OCI-LY1 (cell line): ENCODE results near the gene SVOPL.

Experiments
- H2AFZ ChIP-seq: fragments of 200-600 bp; sonication (generic), shearing (Covaris generic); 2 replicates; pipeline ENCODE4 v1.6.0; 2014; ENCODE audit warnings: antibody characterized with exemption, mild to moderate bottlenecking, low read length
- H3F3A ChIP-seq: fragments of 200-600 bp; sonication (generic), shearing (Covaris generic); 2 replicates; pipeline ENCODE4 v1.6.0; 2014; ENCODE audit warnings: mild to moderate bottlenecking, antibody characterized with exemption, low read length, moderate library complexity; ENCODE audit not compliant: insufficient read depth
- H3K27ac ChIP-seq: fragments of 200-600 bp; sonication (generic); 2 replicates; pipeline ENCODE4 v1.5.1; 2014; ENCODE audit warnings: low read length, mixed run types, mild to moderate bottlenecking, low read depth; ENCODE audit not compliant: poor library complexity, severe bottlenecking
- H3K27me3 ChIP-seq: fragments of 200-600 bp; sonication (generic); 2 replicates; pipeline ENCODE4 v1.6.0; 2014; ENCODE audit warnings: antibody characterized with exemption, mild to moderate bottlenecking, low read length, moderate library complexity; ENCODE audit not compliant: insufficient read depth
- H3K36me3 ChIP-seq: fragments of 200-600 bp; sonication (generic); 2 replicates; pipeline ENCODE4 v1.6.1; 2014; ENCODE audit warnings: mild to moderate bottlenecking, antibody characterized with exemption, low read length, moderate library complexity, mixed read lengths; ENCODE audit not compliant: insufficient read depth
- H3K4me1 ChIP-seq: fragments of 200-600 bp; sonication (generic); 2 replicates; pipeline ENCODE4 v1.5.1; 2014; ENCODE audit warnings: mild to moderate bottlenecking, low read length, moderate library complexity; ENCODE audit not compliant: insufficient read depth, severe bottlenecking
- H3K4me2 ChIP-seq: fragments of 200-600 bp; sonication (generic), shearing (Covaris generic); 2 replicates; pipeline ENCODE4 v1.6.1; 2014; ENCODE audit warnings: low read length
- H3K4me3 ChIP-seq: fragments of 200-600 bp; sonication (generic); 2 replicates; pipeline ENCODE4 v1.5.1; 2014; ENCODE audit warnings: low read length, low read depth, mild to moderate bottlenecking, mixed read lengths; ENCODE audit not compliant: poor library complexity, severe bottlenecking
- H3K79me2 ChIP-seq: fragments of 200-600 bp; shearing (Covaris generic); 2 replicates; pipeline ENCODE4 v1.6.1; 2016; ENCODE audit warnings: mixed run types, low read length, mixed read lengths; ENCODE audit not compliant: insufficient read depth
- H3K9ac ChIP-seq: fragments of 200-600 bp; sonication (generic), shearing (Covaris generic); 2 replicates; pipeline ENCODE4 v1.6.1; 2014; ENCODE audit warnings: mild to moderate bottlenecking, low read length, mixed read lengths
- H3K9me2 ChIP-seq: fragments of 200-600 bp; sonication (generic), shearing (Covaris generic); 2 replicates; pipeline ENCODE4 v1.6.1; 2014; ENCODE audit warnings: low read depth, mild to moderate bottlenecking, low read length, mixed read lengths
- H3K9me3 ChIP-seq: fragments of 200-600 bp; shearing (Covaris generic); 2 replicates; pipeline ENCODE4 v1.6.1; 2014; ENCODE audit warnings: low read length, mixed read lengths
- H4K20me1 ChIP-seq: fragments of 200-600 bp; sonication (generic), shearing (Covaris generic); 2 replicates; pipeline ENCODE4 v1.6.0; 2016; ENCODE audit warnings: mild to moderate bottlenecking, low read length; ENCODE audit not compliant: insufficient read depth
- CTCF ChIP-seq: fragments of 200-600 bp; sonication (generic), shearing (Covaris generic); IDR thresholded peaks from 2 replicates; pipeline ENCODE4 v1.5.1; 2017; ENCODE audit warnings: mild to moderate bottlenecking, antibody characterized with exemption, low read length, moderate library complexity, mixed read lengths
- EZH2 ChIP-seq: fragments of 200-600 bp; sonication (generic), shearing (Covaris generic); IDR thresholded peaks from 2 replicates; pipeline ENCODE4 v1.8.0; 2017; ENCODE audit warnings: borderline replicate concordance, mixed run types, mild to moderate bottlenecking, antibody characterized with exemption, low read length, moderate library complexity, mixed read lengths

The SVOPL gene

GRCh38 chr7:138657854-138658386, 43.2 kb downstream of the SVOPL start:
- H3K4me2 ChIP-seq: no peak overlapping the region
- no peak overlapping the region for H3K9ac ChIP-seq
- H3K4me1 ChIP-seq: no peaks in the 10 kb centered on the region
- TF ChIP-seq CTCF (no peak), EZH2 (no peak)
- H3K27me3 ChIP-seq: no peaks in the 10 kb centered on the region
- no peak overlapping the region for H3K27ac ChIP-seq
- H2AFZ ChIP-seq: no peak overlapping the region
- H3K36me3 ChIP-seq: no peaks in the 10 kb centered on the region
- H4K20me1 ChIP-seq: no peaks in the 10 kb centered on the region
- no peaks in the 10 kb centered on the region for H3K79me2 ChIP-seq
- no peaks in the 10 kb centered on the region for H3K9me3 ChIP-seq
- no peak overlapping the region for H3K4me3 ChIP-seq
- no peaks in the 10 kb centered on the region for H3K9me2 ChIP-seq
- H3F3A ChIP-seq: no peaks in the 10 kb centered on the region

- H2AFZ ChIP-seq: no peak overlapping the region
- TF ChIP-seq EZH2 (no peak), CTCF (no peak)
- H3K79me2 ChIP-seq: no peaks in the 10 kb centered on the region
- no peak overlapping the region for H3K4me3 ChIP-seq
- H3K9me3 ChIP-seq: no peaks in the 10 kb centered on the region
- no peaks in the 10 kb centered on the region for H3K4me1 ChIP-seq
- H3K36me3 ChIP-seq: no peaks in the 10 kb centered on the region
- no peak overlapping the region for H3K9ac ChIP-seq
- no peak overlapping the region for H3K27ac ChIP-seq
- H3K9me2 ChIP-seq: no peaks in the 10 kb centered on the region
- no peaks in the 10 kb centered on the region for H4K20me1 ChIP-seq
- no peaks in the 10 kb centered on the region for H3F3A ChIP-seq
- no peaks in the 10 kb centered on the region for H3K27me3 ChIP-seq
- H3K4me2 ChIP-seq: no peak overlapping the region
These were observed 44.2 kb downstream of the SVOPL start for GRCh38 chr7:138656952-138657351.

GRCh38 chr7:138654616-138655015, 46.5 kb downstream of the SVOPL start:
- H3F3A ChIP-seq: no peaks in the 10 kb centered on the region
- H3K9ac ChIP-seq: no peak overlapping the region
- H3K27ac ChIP-seq: no peak overlapping the region
- no peaks in the 10 kb centered on the region for H4K20me1 ChIP-seq
- no peak overlapping the region for H2AFZ ChIP-seq
- H3K4me2 ChIP-seq: no peak overlapping the region
- no peak overlapping the region for H3K4me3 ChIP-seq
- H3K9me3 ChIP-seq: no peaks in the 10 kb centered on the region
- H3K79me2 ChIP-seq: no peaks in the 10 kb centered on the region
- H3K36me3 ChIP-seq: no peaks in the 10 kb centered on the region
- TF ChIP-seq CTCF: no peak
- no peaks in the 10 kb centered on the region for H3K27me3 ChIP-seq
- H3K4me1 ChIP-seq: no peaks in the 10 kb centered on the region
- H3K9me2 ChIP-seq: no peaks in the 10 kb centered on the region
